Measurements from ENCODE around the gene YRDC.
A peak's percentile ranks its signal among the peaks of the same experiment; 100 is the strongest.

Gene YRDC

DNA sequence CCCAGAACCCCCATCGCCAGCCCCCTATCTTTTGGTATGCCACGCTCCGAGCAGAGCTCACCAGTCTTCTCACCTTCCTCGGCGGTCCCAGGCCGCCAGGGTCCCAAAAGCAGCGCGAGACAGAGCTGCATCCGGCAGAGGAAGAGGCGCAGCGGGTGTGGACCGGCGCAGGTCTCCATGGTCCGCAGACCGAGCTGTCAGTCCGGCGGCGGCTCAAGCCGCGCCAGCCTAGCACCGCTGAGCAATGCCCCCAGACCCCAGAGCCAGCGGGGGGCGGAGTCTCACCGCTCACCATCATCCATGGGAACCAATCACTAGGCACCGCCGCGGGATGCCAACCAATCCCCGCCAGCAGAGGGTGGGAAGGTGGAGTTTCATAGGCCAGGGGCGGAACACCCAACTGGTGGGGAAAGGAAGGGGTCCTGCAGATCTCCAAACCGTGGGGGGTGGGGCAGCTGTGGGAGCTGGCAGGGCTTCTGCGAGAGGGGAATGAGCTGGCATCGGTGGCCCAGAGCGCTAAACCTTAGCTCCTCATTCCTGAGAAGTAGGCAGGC lies 43.0 kb downstream of the YRDC start, which contains the start of gene EPHA10:
Gene EPHA10, minus strand, starts transcription at position 233 of the 554 bp plus-strand sequence. Its CDS starts 54 bp downstream, at position 179.
- DNase-seq (ENCODE audit: low spot score), result no peak
- TF ChIP-seq, protein P1, sequence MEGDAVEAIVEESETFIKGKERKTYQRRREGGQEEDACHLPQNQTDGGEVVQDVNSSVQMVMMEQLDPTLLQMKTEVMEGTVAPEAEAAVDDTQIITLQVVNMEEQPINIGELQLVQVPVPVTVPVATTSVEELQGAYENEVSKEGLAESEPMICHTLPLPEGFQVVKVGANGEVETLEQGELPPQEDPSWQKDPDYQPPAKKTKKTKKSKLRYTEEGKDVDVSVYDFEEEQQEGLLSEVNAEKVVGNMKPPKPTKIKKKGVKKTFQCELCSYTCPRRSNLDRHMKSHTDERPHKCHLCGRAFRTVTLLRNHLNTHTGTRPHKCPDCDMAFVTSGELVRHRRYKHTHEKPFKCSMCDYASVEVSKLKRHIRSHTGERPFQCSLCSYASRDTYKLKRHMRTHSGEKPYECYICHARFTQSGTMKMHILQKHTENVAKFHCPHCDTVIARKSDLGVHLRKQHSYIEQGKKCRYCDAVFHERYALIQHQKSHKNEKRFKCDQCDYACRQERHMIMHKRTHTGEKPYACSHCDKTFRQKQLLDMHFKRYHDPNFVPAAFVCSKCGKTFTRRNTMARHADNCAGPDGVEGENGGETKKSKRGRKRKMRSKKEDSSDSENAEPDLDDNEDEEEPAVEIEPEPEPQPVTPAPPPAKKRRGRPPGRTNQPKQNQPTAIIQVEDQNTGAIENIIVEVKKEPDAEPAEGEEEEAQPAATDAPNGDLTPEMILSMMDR (IDR thresholded peaks at IDR 0.05; ENCODE audit: extremely low read depth, missing control alignments), result no peak

DNA sequence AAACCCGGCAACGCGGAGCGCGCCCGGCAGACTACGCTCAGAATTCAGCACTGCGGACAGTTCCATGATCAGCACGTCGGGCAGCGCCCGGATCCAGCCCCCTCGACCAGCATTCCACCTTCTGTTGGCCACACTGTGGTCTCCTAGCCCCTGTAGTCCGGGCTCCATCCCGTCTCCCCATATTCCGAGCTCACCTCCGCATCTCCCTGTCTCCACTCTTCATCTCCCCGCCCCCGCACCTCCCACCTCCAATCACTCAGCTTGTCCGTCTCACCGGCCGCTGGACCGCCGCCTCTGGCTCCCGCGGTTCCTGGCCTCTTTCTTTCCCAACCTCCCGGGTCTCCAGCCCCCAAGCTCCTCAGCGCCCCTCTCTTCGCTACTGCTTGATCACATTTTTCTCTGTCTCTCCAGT lies 43.6 kb downstream of the YRDC start:
- TF ChIP-seq, protein P1 (IDR thresholded peaks at IDR 0.05; ENCODE audit: extremely low read depth, missing control alignments), result no peak
- peak; percentile 80 for DNase-seq (ENCODE audit: low spot score)

DNA sequence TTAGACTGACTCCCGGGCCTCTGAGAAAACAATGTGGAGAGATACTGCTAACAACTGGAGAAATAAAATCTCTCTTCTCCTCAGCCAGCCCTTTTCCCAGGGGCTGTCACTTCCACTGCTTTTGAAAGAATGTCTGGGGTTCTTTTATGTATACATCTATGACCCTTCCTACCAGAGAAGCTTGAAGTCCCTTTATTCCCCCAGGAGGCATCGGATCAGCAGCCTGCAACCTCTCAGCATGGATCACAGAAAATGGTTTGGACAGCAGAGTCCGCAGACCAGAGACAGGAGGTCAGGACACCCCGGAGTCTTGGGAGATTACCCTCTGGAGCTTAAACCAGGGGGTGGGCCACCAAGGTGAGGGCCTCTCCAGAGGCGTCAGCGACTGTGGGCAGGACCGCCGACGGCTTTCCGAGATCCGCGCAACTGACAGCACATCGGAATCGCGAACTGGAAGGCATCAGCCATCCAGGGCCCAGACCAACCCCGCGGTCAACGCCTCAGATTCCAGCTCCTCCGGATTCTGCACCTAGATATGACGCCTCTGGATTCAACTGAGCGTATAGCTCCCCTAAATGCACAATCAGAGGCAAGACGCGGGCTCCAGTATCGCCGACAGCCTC lies 44.1 kb downstream of the YRDC start:
- no peak for DNase-seq (ENCODE audit: low spot score)
- TF ChIP-seq, protein P1 (IDR thresholded peaks at IDR 0.05; ENCODE audit: extremely low read depth, missing control alignments), result no peak

DNA sequence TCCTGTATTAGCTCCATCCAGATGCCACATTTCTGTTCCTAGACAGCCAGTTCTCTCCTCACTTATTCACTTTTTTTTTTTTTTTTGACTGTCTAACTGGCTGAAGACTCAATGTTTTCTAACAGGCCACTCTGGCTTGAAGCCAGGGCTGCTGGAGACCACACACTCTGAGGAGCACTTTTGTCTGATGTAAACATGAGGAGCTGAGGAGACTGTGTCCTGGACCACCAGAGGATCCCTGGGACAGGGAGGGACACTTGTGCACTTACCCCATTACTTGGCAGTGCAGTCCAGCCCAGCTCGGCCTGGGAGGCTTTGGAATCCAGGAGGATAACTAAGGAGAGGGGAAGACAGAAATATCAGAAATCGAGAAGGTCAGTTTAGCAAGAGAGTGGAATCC lies 45.5 kb downstream of the YRDC start:
- TF ChIP-seq, protein P1 (IDR thresholded peaks at IDR 0.05; ENCODE audit: extremely low read depth, missing control alignments), result no peak

DNA sequence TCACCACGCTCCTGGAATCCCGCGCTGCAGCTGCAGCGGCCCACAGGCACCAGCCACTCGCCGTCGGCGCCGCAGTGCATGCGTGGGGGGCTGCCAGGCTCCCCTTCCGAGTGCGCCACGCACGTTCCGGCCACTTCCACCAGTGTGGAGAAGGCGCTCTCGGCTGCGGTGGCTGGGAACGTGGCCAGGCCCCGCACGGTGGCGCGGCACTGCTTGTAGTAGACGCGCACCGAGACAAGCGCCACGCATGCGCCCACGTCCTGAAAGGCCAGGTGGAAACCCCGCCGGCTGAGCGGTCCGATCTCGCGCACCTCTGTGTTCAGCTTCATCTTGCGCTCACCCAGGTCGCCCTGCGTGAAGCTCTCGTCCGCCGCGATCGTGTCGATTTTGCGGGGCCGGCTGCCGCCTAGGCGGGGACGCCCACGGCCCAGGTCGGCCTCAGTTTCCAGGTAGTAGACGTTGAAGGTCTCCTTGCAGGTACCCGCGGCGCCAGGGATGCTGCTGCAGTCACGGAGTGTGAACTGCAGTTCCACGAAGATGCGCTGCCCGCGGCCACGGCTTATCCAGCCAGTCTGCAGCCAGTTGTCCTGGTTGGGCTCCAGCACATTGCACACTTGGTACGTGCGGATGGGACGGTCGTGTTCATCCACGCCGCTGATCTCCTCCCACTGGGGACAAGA lies 46.5 kb downstream of the YRDC start:
- TF ChIP-seq, protein P1 (IDR thresholded peaks at IDR 0.05; ENCODE audit: extremely low read depth, missing control alignments), result no peak
- no peak for DNase-seq (ENCODE audit: low spot score)

More for the DNA sequence above, 45.5 kb downstream of the YRDC start:
- no peak for DNase-seq (ENCODE audit: low spot score)

DNA sequence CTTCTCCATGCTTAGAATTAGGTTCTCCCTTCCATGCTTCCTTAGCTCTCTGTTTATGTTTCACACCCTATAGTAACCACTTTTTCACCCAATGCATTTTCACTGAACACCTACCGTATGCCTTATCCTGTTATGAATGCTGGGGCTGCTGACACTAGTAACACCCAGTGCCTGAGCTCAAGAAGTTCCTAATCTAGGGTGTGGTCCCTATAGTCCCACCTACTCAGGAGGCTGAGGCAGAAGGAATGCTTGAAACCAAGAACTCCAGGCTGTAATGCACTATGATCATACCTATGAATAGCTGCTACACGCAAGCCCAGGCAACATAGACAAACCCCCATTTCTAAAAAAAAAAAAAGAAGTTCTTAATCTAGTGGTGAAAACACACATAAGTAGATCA lies 48.6 kb downstream of the YRDC start:
- TF ChIP-seq, protein P1 (IDR thresholded peaks at IDR 0.05; ENCODE audit: extremely low read depth, missing control alignments), result no peak
- DNase-seq (ENCODE audit: low spot score), result no peak

DNA sequence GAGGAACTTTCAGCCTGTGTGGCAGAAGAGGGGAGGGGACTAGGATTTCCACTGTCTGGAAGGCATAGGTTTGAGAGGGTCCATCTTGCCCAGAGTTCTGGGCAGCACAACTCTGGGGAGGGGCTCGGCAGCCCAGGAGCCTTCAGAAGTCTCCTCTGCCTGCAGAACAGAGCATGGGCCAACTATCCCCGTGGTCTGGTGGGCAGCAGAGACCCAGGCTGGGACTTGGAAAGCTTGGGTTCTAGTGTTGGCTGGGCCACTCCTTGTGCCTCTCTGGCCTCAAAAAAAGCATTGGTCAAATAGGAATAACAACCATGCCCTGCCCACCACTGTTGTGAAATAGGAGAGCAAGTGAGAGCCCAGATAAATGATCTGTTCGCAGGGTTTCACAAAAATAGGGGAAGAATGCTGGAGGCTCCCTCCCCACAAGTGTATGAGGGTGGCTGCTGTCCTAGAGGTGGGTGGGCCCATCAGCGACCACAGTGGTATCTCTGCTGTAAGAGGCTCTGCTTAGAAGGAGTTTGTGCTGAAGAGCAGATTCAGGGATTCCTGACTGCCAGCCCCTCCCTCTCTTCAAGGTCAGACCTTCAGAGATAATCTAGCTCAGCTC lies 52.0 kb downstream of the YRDC start:
- no peak for DNase-seq (ENCODE audit: low spot score)
- TF ChIP-seq, protein P1 (IDR thresholded peaks at IDR 0.05; ENCODE audit: extremely low read depth, missing control alignments), result no peak

Data from GM20000 (cell line).